Glomerular visceral epithelial cell (primary cell): ENCODE measurements around the gene ALG10.
A peak's percentile ranks its signal among the peaks of the same experiment; 100 is the strongest.
"Not testable (repeated sequence)": the region's sequence is repeated elsewhere in the genome, so short reads cannot be mapped to it uniquely, and the experiment has no call there.

Experiments used
- DNase-seq: peaks from one replicate; pipeline ENCODE4 v3.0.0-alpha.2; 2016; ENCODE audit errors: extremely low spot score

ALG10 gene, protein sequence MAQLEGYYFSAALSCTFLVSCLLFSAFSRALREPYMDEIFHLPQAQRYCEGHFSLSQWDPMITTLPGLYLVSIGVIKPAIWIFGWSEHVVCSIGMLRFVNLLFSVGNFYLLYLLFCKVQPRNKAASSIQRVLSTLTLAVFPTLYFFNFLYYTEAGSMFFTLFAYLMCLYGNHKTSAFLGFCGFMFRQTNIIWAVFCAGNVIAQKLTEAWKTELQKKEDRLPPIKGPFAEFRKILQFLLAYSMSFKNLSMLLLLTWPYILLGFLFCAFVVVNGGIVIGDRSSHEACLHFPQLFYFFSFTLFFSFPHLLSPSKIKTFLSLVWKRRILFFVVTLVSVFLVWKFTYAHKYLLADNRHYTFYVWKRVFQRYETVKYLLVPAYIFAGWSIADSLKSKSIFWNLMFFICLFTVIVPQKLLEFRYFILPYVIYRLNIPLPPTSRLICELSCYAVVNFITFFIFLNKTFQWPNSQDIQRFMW

DNA sequence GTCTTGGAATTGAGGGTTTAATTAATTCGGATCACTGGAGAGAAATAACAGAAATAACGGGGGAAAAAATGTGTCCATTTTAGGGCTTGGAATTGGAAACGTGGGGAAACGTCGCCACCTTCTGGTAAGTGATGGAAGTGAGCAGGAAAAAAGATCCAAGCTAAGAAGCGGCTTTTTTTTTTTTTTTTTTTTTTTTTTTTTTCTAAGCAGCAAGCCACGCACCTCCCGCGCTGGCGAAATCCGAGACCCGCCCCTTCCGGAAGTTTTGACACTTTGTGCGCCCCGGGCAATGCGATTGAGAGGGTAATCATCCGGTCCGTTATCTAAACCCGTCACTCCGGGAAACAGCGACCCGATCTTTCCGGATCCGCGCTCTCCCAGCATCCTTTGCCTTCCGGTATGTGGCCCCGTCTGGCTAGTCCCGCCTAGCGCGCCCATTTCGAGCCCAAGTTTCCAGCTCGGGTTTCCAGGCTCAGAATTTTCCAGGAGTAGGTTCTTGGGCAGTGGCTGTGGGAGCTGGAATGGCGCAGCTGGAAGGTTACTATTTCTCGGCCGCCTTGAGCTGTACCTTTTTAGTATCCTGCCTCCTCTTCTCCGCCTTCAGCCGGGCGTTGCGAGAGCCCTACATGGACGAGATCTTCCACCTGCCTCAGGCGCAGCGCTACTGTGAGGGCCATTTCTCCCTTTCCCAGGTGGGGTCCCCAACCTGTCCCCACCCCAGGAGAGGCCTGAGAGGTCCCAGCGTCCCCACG, at the start of gene ALG10:
Gene ALG10, plus strand, starts transcription at position 418 of the 752 bp plus-strand sequence. Its CDS starts 104 bp downstream, at position 522.
- DNase-seq, result peak; percentile 97

DNA sequence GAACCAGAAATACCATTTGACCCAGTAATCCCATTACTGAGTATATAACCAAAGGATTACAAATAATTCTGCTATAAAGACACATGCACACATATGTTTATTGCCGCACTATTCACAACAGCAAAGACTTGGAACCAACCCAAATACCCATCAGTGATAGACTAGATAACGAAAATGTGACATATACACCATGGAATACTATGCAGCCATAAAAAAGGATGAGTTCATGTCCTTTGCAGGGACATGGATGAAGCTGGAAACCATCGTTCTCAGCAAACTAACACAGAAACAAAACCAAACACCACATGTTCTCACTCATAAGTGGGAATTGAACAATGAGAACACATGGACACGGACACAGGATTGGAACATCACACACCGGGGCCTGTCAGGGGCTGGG, 49.4 kb upstream of the ALG10 start:
- DNase-seq, result not testable (repeated sequence)

DNA sequence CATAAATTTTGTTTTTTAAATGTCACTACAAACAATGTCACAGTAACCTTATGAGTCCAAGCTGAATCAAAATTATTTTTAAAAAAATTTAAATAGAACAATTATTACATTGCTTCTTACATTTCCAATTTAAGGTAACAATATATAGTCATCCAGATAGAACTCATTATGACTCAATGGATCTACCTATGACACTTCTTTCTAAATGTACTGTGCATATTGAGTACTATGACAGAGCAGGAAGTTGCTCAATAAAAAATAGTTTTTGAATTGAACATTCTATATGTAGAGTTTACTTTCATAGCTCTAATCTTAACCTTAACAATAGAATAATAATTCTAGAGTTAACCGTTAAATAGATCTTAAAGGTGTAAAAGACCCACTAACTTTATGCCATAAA, 44.4 kb upstream of the ALG10 start:
- no peak for DNase-seq

DNA sequence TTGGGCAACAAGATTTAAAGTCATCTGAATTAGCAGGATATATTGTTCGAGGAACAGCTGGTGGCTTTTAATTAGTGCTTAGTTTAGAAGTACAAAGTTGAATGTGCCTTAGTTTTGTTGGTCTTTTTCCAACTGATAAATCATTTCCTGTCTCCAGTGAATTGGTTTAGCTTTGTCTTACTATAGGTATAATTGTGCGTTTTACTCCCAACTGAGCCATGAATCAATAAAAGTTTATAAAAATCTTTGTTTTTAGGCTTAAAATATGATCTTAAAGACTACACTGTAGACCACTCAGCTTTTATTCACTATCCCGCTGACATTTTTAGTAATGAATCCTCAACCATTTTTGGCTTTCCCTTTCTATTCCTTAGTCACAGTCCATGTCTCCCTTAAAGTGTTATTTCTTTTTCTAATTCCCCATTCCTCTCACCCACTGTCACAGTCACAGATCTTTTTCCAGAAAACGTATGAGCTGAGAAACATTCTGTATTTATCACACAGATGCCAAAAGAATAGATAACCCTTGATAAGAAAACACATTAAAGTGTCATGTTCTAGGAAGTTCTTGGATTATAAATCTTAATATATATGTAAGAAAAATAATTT, 34.0 kb upstream of the ALG10 start:
- DNase-seq, result no peak

DNA sequence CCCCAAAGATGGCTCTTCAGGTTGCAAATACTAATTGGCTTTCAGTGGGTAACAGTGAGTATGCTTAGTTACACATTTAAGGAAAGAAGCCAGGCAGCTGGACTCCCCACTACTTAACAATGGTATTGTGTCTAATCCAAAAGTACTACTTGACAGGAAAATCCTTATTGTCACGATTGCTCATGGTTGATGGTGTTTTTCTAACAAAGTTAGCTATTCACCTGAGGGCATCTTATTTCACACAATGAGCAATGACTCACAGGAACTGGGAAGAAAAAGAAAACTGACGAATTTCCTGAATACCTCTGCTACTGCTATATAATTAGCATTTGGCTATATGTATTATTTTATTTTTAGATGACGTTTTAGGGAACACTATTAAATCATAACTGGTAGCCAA, 33.4 kb upstream of the ALG10 start:
- DNase-seq, result peak; percentile 1

DNA sequence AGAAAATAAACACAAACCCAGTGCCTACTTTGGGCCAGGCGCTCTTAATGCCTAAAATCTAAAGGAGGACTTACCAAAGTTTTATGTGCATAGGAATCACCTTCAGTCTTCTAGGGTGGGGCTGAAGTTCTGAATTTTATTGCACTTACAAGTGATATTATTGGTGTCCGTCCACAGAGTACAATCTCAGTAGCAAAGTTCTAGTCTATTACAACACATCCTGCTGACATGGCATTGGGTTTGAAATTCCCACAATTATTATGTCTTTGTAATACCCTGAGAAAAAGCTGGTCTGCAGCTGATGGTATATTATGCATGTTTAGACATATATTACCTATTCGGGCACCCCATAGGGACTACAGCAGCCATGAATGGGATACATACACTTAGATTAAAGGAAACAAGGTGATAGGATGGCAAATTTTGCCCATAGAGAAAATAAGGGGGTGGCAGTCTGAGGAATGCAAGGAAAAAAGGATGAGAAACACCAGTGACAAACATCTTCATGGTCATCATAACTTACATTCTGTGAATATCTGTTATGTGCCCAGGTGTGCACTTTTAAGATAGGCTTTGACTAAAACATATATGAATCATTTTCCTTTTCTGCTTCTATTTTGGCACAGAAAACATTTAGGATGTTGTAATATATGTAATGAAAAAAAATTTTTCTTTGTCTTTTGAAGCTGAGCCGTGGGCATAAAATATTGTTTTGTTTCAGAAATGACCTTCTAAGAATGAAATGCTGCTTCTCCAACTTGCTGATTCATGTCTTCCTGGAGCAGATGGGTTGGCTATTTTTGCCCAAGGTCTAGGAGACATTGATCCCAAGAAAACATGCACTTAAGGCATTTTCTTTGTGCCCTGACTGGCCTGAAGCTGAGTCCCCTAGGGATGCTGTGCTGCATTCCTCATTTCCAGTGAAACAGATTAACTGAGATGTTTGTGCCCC, 27.2 kb upstream of the ALG10 start:
- no peak for DNase-seq

DNA sequence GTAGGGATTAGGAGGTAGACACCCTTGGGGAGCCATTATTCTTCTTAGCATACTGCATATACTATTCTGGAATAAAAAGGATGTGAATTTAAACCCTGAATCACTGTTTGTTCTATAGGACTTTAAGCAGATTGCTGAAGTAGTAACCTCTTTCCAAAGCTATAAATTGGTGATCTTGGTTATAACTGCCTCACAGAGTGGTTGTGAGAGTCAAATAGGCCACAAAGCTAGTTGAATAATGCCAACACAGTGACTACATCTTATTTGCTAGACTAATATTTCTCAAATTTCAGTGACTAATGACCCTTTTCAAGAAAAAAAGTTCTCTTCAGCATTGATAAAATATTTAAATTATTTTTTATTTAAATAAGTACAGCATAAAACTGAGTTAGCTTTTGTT, 13.5 kb upstream of the ALG10 start:
- not testable (repeated sequence) for DNase-seq

DNA sequence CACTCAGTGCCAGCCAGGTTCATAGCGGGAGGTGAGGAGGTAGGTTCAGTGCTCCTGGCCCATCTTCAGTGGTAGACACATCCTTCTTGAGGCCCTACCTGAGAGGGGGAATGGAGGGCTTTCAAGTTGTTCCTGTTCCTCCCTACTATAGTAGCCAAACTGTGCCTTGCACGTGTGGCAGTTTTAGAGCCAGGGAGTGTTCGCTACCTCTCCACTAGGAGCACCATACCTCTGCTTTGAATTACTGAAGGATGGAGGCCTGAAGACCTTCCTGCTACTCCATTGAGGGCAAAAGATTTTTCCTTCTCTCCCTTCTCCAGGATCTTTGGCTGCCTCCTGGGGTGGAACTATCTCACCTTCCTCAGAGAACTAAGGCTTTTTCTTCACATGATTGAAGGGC, 5.9 kb upstream of the ALG10 start:
- no peak for DNase-seq

DNA sequence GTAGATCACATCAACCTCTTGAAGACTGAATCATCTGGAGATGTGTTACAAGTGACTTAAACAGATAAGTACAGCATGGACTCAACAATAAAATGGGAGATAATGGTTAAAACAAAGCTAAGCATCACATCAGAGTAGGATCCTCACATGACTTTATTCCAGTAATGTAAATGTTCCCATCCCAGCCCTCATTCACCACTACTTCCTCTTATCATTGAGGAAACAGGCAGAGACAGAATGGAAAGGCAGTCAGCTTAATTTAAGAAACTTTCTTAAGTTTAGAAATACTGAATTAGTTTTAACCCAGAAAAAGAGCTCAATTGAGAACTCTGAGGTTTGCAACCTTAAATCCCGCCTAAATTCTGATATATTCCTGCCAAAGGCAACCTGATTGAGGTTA, 1.2 kb upstream of the ALG10 start:
- no peak for DNase-seq

DNA sequence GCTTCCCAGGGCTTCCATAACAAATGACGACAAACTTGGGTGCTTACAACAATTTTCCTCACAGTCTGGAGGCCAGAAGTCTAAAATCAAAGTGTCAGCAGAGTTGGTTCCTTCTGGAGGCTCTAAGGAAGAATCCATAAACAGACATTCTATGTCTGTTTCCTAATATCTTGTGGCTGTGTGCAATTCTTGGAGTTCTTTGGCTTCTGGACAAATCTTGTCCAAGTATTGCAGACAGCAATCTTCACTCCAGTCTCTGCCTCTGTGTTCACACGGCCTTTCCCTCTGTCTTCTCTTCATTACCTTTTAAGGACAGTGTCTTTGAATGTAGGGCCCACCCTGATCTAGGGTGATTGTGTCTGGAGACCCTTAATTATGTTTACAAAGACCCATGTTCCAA, 5.4 kb downstream of the ALG10 start:
- not testable (repeated sequence) for DNase-seq

DNA sequence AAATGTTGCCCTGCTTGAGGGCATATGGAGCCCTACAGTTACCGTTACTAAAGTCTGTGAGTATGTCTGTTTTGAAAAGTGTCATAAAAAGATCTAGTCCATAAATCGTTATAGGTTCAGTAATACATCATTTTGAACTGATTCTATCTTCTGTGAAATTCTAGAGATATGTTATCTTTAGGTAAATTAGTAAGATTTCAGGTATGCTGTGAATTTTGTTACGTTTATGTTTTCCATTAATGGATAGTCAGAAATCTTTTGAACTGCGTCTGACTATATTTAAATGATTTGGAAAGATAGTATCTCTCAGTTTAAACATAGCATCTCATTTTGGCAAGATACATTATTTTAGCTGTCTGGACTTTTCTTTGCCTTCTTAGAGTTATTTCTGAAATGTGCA, 8.3 kb downstream of the ALG10 start:
- DNase-seq, result no peak

DNA sequence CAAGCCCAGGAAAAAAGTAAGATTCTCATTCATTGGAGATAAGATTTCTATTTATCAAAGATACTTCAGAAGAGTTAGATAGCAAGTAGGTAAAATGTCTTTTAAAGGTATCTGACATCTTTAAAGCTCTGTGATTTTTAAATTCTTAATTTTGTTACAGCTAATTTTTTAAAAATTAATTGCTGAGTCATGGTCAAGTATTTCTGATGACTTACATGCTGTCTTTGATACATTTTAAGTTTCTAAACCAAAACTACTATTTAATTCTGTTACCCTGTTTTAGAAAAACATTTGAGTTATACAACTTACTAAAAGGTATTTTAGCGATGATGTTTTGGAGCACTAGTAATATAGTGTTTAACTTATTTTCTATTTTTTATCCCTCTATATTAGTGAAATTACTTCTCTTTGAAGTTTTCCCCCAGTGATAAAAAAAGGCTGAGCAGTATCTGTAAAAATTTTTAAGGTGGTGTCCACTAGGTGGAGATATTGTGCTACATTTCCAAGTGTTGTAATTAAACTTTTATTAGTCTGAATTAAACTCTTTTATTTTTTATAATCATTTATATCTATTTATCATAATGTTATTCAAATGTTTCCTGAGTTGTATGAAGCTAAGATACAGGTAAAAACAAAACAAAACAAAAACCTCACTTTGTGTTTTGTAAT, 11.5 kb downstream of the ALG10 start:
- DNase-seq, result peak; percentile 26

DNA sequence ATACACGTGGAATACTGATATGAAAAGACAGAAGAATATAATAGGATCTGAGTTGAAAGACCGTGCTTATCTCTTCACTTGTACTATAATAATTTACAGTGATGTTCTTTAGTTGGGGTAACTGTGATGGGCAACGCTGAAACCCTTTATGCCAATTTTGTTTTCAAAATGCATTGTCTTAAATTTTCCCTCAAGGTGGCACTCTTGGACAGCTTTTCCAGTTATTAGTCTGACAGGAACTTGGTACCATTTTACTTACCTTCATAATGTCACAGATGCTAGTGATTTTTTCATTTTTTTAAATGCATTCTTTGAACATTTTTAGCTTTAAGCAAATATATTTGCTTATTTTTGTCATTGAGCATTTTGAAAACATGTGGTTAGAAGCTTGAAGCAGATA, 16.1 kb downstream of the ALG10 start:
- DNase-seq, result not testable (repeated sequence)

DNA sequence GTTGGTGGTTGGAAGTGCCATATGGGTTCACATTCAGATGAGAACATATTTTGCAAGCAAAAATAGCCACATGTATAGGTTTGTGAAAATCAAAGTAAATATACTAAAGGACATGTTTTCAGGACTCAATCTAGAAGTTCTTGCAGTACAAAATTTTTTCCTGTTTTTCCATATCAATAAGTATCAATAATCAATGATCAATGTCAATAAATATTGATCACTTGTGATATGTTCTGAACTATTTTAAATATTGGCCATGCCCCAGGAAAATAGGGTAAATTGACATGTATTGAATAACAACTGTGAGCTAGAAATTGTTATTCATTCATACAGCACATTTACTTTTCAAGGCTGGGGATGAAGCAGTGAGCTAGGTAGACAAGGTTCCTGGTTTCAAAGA, 24.3 kb downstream of the ALG10 start:
- DNase-seq, result no peak

DNA sequence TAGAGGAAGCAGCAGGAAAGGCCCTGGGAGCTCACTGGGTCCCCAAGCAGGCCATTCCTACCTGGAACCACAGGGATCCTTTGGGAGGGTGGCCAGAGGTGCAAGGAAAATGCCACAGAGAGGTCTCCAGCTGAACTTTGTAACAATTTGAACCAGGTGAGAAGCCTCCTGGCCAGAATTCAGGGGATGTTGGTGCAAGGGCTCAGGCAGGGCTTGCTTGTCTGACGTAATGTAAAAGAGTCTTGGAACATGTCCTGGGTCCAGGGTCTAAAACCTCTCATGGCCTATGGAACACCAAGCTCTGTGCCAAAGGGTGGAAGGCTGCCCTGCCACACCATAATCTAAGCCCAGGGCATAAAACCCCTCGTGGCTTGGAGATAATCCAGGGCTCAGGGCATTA, 25.6 kb downstream of the ALG10 start:
- not testable (repeated sequence) for DNase-seq

DNA sequence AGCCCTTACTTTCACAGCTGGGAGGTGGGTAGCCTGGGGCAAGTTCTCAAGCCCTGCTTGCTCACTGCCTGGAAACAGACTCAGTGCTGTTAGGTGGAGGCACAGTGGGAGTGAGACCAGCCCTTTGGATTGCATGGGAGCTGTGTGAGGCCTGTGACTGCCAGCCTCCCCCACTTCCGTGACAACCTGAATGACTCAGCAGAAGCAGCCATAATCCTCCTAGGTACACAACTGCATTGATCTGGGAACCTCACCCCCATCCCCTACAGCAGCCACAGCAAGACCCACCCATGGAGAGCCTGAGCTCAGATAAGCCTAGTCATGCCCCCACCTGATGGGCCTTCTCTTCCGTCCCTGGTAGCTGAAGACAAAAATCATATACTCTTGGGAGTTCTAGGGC, 26.4 kb downstream of the ALG10 start:
- DNase-seq, result no peak

DNA sequence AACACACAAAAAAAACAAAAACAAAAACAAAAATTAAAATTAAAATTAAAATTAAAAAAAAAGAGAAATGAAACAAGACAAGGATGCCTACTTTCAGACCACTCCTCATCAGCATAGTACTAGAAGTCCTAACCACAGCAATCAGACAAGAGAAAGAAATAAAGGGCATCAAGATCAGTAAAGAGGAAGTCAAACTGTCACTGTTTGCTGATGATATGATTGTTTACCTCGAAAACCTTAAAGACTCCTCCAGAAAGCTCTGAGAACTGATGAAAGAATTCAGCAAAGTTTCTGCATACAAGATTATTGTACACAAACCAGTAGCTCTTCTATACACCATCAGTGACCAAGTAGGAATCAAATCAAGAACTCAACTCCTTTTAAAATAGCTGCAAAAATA, 29.2 kb downstream of the ALG10 start:
- DNase-seq, result no peak

DNA sequence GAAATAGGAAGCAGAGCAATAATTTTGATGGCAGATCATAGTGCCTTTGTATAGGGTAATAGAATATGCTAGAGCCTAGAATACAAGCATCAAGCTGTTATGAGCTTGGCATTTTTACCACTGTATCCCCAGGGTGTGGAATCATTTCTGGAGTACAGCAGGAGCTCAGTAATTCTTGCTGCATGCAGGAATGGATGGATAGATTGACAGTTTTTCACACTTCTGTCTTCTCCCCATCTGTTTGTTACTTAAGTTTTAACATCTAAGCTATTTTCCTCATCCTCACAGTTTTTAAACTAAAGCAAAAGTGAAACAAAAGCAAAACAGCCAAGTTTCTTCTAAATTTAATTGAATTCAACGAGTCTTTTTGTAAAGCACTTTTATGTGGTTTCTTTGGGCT, 32.6 kb downstream of the ALG10 start:
- no peak for DNase-seq
